Measurements from ENCODE around the gene TMEM30B.

The TMEM30B gene

DNA sequence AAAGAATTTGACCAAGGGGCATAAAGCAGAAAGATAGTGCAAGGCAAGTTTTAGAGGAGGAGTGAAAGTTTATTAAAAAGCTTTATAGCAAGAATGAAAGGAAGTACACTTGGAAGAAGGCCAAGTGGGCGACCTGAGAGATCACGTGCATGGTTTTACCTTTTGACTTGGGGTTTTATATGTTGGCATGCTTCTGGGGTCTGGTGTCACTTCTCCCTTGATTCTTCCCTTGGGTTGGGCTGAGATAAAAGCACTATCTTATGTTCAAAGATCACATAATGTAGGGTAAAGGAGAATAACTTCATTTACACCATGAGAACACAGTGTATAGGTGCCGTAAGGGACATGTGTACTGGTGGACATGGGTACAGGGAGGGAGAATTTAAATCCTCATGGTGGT is 17.7 kb upstream of the TMEM30B start:
- no peak for DNase-seq (ENCODE audit: low spot score)

GRCh38 chr14:61297581-61297980 is 16.4 kb upstream of the TMEM30B start:
- DNase-seq (ENCODE audit: low spot score), result no peak

DNA sequence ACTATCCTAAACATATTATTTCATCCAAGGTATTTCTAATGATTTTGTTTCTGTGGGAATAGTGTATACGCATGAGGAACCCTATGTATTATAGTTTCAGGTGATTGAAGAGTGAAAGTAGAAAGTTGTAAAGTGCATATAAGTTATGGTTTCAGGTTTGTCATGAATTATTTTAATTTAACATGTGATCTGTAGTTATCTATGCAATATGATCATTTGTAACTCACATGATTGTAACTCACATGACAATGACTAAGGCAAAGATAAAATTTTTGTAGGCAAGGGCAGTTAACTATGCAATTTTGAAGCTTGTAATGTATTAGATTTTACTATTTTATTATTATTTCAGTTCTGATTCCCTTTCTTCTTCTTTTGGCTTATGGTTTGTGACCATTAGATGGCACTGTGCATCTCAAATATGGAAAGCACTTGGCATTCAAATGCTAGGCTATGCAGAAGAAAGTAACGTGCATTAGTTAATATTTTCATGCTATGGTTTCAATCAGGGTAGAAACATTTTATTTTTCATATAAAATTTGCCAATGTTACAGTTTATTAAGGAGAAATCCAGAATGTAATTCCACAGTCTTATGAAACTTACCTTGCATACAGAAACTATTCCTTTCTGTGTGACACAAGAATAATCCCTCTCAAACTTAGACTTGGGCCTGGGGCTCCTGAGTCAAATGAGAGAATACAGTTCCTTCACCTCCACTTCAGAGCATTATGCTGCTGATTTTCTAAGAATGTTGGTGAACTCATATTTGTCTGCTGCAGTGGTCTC is 15.8 kb upstream of the TMEM30B start:
- DNase-seq (ENCODE audit: low spot score), result no peak

DNA sequence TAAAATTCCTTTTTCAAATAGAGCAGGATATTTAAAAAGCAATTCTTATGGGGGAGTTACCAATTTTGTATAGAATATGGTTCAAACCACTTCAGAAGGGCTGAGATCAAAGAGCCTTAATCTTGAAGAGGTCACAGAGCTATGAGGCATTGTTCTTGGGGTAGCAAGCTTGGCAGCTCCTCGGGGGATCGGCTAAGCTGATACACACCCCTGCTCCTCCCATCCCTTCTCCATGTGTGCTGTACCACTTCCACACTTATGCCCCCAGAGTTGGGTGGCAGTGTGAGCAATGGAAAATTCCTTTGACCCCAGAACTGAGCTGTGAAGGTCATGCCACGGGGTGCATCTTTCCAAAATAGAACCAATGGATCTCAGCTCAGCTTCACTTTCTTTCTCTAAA is 15.0 kb upstream of the TMEM30B start:
- no peak for DNase-seq (ENCODE audit: low spot score)

DNA sequence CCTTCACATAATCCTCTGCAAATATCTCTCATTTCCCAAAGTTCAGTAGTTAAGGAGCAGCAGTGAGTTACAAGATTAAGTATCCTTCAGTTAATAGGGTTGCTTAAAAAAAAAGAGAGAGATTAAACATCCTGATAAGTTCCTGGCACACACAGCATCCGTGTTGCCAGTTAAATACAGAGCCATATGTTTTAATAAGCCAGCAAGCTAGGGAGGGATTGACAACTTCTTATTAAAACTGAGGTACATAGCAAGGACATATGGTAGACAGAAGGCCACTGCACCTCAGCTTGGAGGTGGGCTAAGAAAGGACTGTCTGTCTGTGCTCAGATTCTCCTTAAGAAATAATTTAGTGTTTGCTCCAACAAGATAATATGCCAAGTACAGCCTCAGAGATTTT is 9.6 kb upstream of the TMEM30B start:
- DNase-seq (ENCODE audit: low spot score), result no peak

DNA sequence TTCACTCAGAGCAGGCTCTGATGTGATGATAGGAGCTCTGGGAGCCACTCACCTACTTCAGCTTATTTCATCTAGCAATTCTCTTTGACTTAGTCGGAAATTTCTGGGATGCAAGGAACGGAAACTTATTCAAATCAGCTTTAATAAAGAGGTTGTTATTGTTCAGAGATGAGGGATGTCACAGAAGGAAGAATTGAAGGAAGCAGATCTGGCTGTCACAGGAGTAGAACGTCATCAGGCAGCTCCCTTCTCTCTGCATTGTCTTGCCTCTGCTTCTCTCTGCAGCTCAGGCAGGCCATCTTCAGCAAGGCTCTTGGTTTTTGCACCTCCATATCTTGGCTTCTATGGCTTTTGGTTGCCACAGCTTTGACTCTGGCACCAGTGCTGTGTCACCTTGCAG is 7.6 kb upstream of the TMEM30B start:
- no peak for DNase-seq (ENCODE audit: low spot score)

- DNase-seq (ENCODE audit: low spot score), result no peak
Observed at GRCh38 chr14:61288228-61288627, 7.1 kb upstream of the TMEM30B start.

- no peak for DNase-seq (ENCODE audit: low spot score)
Observed at GRCh38 chr14:61287196-61287595, 6.1 kb upstream of the TMEM30B start.

DNA sequence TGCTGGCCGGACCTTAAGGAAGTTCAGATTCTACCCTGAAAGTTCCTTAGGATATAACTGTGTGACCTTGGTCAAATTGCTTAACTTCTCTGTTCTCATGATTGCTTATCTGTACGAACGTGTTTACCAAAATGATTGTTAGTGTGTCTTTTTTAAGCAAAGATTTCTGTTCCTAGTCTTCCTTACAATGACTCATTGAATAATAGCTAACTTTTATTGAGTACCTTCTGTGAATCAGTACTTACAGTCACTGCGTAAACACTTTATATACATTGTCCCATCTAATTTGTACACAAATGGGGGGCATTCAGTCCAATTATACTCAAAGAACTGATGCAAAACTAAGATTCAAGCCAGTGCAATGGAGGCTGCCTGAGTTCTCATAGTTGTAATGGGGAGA is 4.2 kb upstream of the TMEM30B start:
- no peak for DNase-seq (ENCODE audit: low spot score)

- no peak for DNase-seq (ENCODE audit: low spot score)
Observed at GRCh38 chr14:61284001-61284400, 2.9 kb upstream of the TMEM30B start.

GRCh38 chr14:61282746-61283145 is 1.6 kb upstream of the TMEM30B start:
- no peak for DNase-seq (ENCODE audit: low spot score)

DNA sequence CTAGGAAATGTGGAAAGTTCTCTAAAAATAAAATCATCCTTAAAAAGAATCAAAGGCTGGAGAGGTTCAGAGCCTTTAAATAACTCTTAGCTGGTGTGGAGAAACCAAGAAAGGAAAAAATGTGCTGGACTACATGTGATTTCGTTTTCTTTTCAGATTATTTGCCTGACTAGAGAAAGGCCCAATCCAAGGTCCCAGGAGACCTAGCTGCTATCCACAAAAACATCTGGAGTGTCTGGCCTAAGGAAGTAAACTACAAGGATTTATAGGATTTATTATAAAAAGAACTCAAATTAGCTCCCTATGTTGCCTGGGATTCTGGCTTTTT is 774 bp upstream of the TMEM30B start:
- no peak for DNase-seq (ENCODE audit: low spot score)

DNA sequence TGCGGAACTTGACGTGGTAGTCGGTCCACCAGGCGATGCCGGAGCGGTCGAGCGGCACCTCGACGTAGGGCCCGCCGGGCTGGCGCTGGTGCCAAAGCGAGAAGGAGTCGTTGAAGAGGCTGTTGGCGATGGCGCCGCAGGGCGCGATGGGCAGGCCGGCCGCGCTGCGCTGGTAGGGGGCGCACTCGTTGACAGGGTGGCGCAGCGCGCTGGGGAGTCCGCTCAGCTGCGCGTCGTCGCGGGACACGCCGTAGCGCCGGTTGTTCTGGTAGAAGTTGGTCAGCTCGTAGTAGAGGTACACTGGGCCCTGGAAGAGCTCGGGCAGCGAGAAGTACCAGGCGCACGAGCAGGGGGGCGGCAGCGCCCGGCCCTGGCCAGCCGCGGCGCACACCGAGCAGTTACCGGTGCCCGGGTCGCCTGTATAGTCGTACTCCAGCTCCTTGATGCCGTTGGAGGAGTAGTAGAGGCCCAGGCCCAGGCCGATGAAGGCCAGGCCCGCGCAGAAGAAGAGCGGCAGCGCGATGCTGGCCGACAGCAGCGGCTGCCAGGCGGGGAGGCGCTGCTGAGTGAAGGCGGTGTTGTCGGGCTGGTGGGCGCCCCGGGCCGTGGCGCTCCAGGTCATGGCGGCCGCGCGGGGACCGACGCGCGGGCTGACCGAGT is 482 bp downstream of the TMEM30B start:
- peak; percentile 44 for DNase-seq (ENCODE audit: low spot score)

GRCh38 chr14:61280092-61280525 is 1.0 kb downstream of the TMEM30B start:
- DNase-seq (ENCODE audit: low spot score), result no peak

- no peak for DNase-seq (ENCODE audit: low spot score)
Observed at GRCh38 chr14:61279082-61279481, 2.1 kb downstream of the TMEM30B start.

- DNase-seq (ENCODE audit: low spot score), result no peak
Observed at GRCh38 chr14:61277784-61278183, 3.4 kb downstream of the TMEM30B start.

- DNase-seq (ENCODE audit: low spot score), result no peak
Observed at GRCh38 chr14:61277232-61277631, 3.9 kb downstream of the TMEM30B start.

- DNase-seq (ENCODE audit: low spot score), result no peak
Observed at GRCh38 chr14:61271552-61271951, 9.6 kb downstream of the TMEM30B start.

GRCh38 chr14:61270714-61271113 is 10.4 kb downstream of the TMEM30B start:
- no peak for DNase-seq (ENCODE audit: low spot score)

DNA sequence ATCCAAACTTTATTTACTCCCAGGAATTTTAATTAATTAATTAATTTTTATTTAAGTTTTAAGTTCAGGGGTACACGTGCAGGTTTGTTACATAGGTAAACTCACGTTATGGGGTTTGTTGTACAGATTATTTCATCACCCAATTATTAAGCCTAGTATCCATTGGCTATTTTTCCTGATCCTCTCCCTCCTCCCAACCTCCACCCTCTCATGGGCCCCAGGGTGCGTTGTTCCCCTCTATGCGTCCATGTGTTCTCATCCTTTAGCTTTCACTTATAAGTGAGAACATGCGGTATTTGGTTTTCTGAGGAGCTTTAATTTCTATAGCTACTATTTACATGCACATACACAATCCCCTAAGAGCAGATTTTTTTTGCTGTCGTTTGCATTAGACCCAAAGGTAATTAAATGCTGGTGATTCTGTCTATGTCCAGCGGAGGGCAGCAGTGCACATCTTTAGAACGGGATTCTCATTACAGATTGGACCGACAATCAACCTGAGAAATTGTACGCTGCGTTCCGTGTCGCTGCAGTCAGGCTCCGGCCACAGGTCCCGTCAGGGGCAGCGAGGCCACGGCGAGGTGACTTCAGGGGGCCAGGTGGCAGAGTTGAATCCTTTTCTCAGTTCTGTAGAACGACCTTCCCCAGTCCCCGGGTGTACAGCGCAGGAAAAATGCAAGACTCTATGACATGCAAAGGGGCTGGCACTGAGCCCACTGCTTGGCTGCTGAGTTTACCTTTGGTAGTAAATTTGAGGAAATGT is 11.6 kb downstream of the TMEM30B start:
- DNase-seq (ENCODE audit: low spot score), result peak; percentile 65

DNA sequence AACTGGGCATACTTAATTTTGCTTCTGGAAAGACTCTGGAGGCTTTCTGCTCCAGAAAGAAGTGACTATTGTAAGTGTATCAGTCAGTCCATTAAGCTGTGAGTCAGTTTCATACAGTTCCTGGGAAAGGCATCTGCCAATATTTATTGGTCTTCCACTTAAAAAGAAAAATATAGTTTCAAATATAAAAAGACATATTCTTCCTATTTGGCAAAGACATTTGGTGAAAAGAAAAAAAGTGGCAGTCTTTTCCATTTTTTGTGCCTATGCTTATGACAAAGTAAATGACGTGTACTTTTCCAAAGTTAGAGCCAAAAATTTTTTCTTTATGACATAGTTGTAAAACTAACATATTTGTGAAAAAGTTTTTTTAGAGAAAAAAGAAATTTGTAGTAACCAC is 12.3 kb downstream of the TMEM30B start:
- no peak for DNase-seq (ENCODE audit: low spot score)

GRCh38 chr14:61266891-61267740 is 14.0 kb downstream of the TMEM30B start:
- no peak for DNase-seq (ENCODE audit: low spot score)

Measured in AG08396 (cell line).